HEK293 (cell line): Measurements from ENCODE around the gene CREBRF.

ENCODE experiments used
- CTCF ChIA-PET: fragments of 350-600 bp; formaldehyde crosslinking; extraction: SDS; loops from one replicate; lab custom pipeline; 2021; ENCODE audit warnings: antibody characterized with exemption; lab: Yijun Ruan, JAX
- POLR2A ChIA-PET: fragments of 300-600 bp; formaldehyde crosslinking; extraction: SDS; loops from one replicate; lab custom pipeline; 2020; ENCODE audit warnings: antibody characterized with exemption, inconsistent platforms; lab: Yijun Ruan, JAX
- H3K27ac ChIP-seq: fragments of 200-500 bp; sonication (Bioruptor generic); 2 replicates; pipeline ENCODE4 v1.5.1; 2014; ENCODE audit warnings: low read depth, low read length, control low read depth, inconsistent platforms; ENCODE audit errors: extremely low read depth
- H3K36me3 ChIP-seq, 2 experiments: fragments of 200-500 bp in 1 of 2; sonication (Bioruptor generic) in 1 of 2; 1 replicate in 1 of 2; 2 replicates in 1 of 2; pipeline ENCODE4 v1.5.1; 2014 to 2017; ENCODE audit warnings: inconsistent platforms in 2 of 2, low read length in 2 of 2; ENCODE audit not compliant: control insufficient read depth in 2 of 2, insufficient read depth in 1 of 2
- H3K4me1 ChIP-seq: fragments of 200-500 bp; sonication (Bioruptor generic); 2 replicates; pipeline ENCODE4 v1.5.1; 2014; ENCODE audit warnings: mild to moderate bottlenecking, low read length, inconsistent platforms; ENCODE audit not compliant: control insufficient read depth, insufficient read depth
- H3K4me3 ChIP-seq: 2 replicates; pipeline ENCODE4 v1.5.1; 2011; ENCODE audit warnings: low read depth, mild to moderate bottlenecking, control low read depth, low read length, moderate library complexity
- H3K9me3 ChIP-seq: fragments of 200-500 bp; sonication (Bioruptor generic); 2 replicates; pipeline ENCODE4 v1.5.1; 2014; ENCODE audit warnings: low read depth, low read length, inconsistent platforms; ENCODE audit not compliant: control insufficient read depth, insufficient read depth
- EGR2 ChIP-seq: fragments of 450-650 bp; formaldehyde crosslinking; IDR thresholded peaks from 2 replicates; pipeline ENCODE4 v1.5.1; 2016; ENCODE audit warnings: low read depth, missing biosample characterization, missing genetic modification characterization
- FEZF1 ChIP-seq: fragments of 450-650 bp; formaldehyde crosslinking; IDR thresholded peaks from 2 replicates; pipeline ENCODE4 v1.5.1; 2016; ENCODE audit warnings: missing biosample characterization, missing genetic modification characterization
- GLI2 ChIP-seq: fragments of 450-650 bp; formaldehyde crosslinking; IDR thresholded peaks from 2 replicates; pipeline ENCODE4; 2017; ENCODE audit warnings: missing biosample characterization, missing genetic modification characterization, low read depth, borderline replicate concordance
- GLIS2 ChIP-seq: fragments of 450-650 bp; formaldehyde crosslinking; IDR thresholded peaks from 2 replicates; pipeline ENCODE4 v1.5.1; 2016; ENCODE audit warnings: missing biosample characterization, missing genetic modification characterization
- KLF10 ChIP-seq: fragments of 450-650 bp; IDR thresholded peaks from 2 replicates; pipeline ENCODE4 v1.5.1; 2018; ENCODE audit warnings: missing biosample characterization, mild to moderate bottlenecking, missing genetic modification characterization
- MYNN ChIP-seq: fragments of 450-650 bp; formaldehyde crosslinking; IDR thresholded peaks from 2 replicates; pipeline ENCODE4 v1.5.1; 2016; ENCODE audit warnings: missing biosample characterization, missing genetic modification characterization, borderline replicate concordance
- OVOL3 ChIP-seq: fragments of 450-650 bp; formaldehyde crosslinking; IDR thresholded peaks from 2 replicates; pipeline ENCODE4 v1.5.1; 2016; ENCODE audit warnings: missing biosample characterization, missing genetic modification characterization
- SALL2 ChIP-seq: fragments of 450-650 bp; formaldehyde crosslinking; IDR thresholded peaks from 2 replicates; pipeline ENCODE4 v1.5.0; 2017; ENCODE audit warnings: missing biosample characterization, mild to moderate bottlenecking, missing genetic modification characterization, borderline replicate concordance
- SP2 ChIP-seq: fragments of 450-650 bp; formaldehyde crosslinking; IDR thresholded peaks from 2 replicates; pipeline ENCODE4 v1.5.1; 2016; ENCODE audit warnings: missing biosample characterization, missing genetic modification characterization
- TCF7L2 ChIP-seq: IDR thresholded peaks from 2 replicates; pipeline ENCODE4 v1.6.1; 2011; ENCODE audit warnings: low read depth, mild to moderate bottlenecking, inconsistent platforms, low read length, moderate library complexity, borderline replicate concordance
- ZNF121 ChIP-seq: fragments of 450-650 bp; formaldehyde crosslinking; IDR thresholded peaks from 2 replicates; pipeline ENCODE4 v1.5.1; 2016; ENCODE audit warnings: missing biosample characterization, missing genetic modification characterization
- ZNF155 ChIP-seq: fragments of 450-650 bp; formaldehyde crosslinking; IDR thresholded peaks from 2 replicates; pipeline ENCODE4 v1.5.1; 2016; ENCODE audit warnings: missing biosample characterization, missing genetic modification characterization
- ZNF157 ChIP-seq: fragments of 450-650 bp; formaldehyde crosslinking; IDR thresholded peaks from 2 replicates; pipeline ENCODE4 v1.5.1; 2016; ENCODE audit warnings: missing biosample characterization, missing genetic modification characterization
- ZNF169 ChIP-seq: fragments of 450-650 bp; formaldehyde crosslinking; IDR thresholded peaks from 2 replicates; pipeline ENCODE4 v1.5.1; 2016; ENCODE audit warnings: missing biosample characterization, missing genetic modification characterization
- ZNF214 ChIP-seq: fragments of 450-650 bp; formaldehyde crosslinking; IDR thresholded peaks from 2 replicates; pipeline ENCODE4 v1.5.1; 2017; ENCODE audit warnings: missing biosample characterization, mild to moderate bottlenecking, missing genetic modification characterization, borderline replicate concordance
- ZNF23 ChIP-seq: fragments of 450-650 bp; formaldehyde crosslinking; IDR thresholded peaks from 2 replicates; pipeline ENCODE4 v1.5.1; 2016; ENCODE audit warnings: missing biosample characterization, missing genetic modification characterization, borderline replicate concordance
- ZNF324 ChIP-seq: fragments of 450-650 bp; formaldehyde crosslinking; IDR thresholded peaks from 2 replicates; pipeline ENCODE4 v1.5.1; 2016; ENCODE audit warnings: missing biosample characterization, missing genetic modification characterization
- ZNF654 ChIP-seq: fragments of 450-650 bp; formaldehyde crosslinking; IDR thresholded peaks from 2 replicates; pipeline ENCODE4 v1.5.1; 2016; ENCODE audit warnings: low read depth, missing biosample characterization, missing genetic modification characterization
- ZSCAN23 ChIP-seq: fragments of 450-650 bp; formaldehyde crosslinking; IDR thresholded peaks from 2 replicates; pipeline ENCODE4 v1.5.1; 2016; ENCODE audit warnings: missing biosample characterization, missing genetic modification characterization
- TF ChIP-seq, protein P1 (sequence below): fragments of 450-650 bp; formaldehyde crosslinking; IDR thresholded peaks from 2 replicates; pipeline ENCODE4 v1.5.1; 2016; ENCODE audit warnings: missing biosample characterization, missing genetic modification characterization
- TF ChIP-seq, protein P2 (sequence below): fragments of 450-650 bp; formaldehyde crosslinking; IDR thresholded peaks from 2 replicates; pipeline ENCODE4 v1.5.1; 2017; ENCODE audit warnings: missing biosample characterization, missing genetic modification characterization
- TF ChIP-seq, protein P3 (sequence below): fragments of 450-650 bp; formaldehyde crosslinking; IDR thresholded peaks from 2 replicates; pipeline ENCODE4 v1.5.1; 2016; ENCODE audit warnings: missing biosample characterization, missing genetic modification characterization

Gene CREBRF

DNA sequence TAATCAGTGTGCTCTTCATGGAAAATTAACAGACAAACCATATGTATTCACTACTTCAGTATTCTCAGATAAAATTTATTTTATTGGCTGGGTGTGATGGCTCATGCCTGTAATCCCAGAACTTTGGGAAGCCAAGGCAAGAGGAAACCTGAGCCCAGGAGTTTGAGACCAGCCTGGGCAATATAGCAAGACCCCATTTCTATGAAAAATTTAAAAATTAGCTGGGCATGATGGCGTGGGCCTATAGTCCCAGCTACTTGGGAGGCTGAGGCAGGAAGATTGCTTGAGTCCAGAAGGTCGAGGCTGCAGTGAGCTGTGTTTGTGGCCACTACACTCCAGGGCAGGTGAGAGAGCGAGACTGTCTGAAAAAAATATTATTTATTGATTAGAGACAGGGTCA, 23.4 kb upstream of the CREBRF start:
- peaks cover 10% of the 10 kb centered on the region for H3K4me1 ChIP-seq
- POLR2A ChIA-PET = no interaction called here
- TF ChIP-seq TCF7L2 = no peak
- peak; percentile 72 for TF ChIP-seq ZNF121
- no peak for TF ChIP-seq SP2
- peaks cover 0 to 28% of the 10 kb centered on the region in 2 experiments for H3K36me3 ChIP-seq
- CTCF ChIA-PET = no interaction called here
- H3K27ac ChIP-seq = no peak overlapping the region
- H3K9me3 ChIP-seq = no peaks in the 10 kb centered on the region
- H3K4me3 ChIP-seq = no peak overlapping the region

DNA sequence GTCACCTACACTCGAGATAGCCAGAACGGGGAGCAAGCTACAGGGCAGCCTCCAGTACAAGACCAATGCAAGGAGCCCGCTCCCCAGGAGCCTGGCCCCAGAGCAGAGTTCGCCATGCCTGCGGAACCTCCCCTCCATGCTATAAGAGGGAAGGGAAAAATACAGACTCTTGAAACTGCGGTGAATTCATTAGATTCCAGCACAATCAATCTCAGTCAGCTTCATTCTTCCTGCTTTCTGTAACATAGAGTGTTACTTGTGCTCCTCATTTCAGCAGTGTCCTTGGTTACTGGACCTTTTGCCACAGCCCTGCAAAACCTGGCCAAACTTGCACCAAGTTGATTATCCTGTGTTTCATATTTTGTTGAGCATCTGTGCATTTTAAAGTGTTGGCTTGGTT, 22.2 kb upstream of the CREBRF start:
- no peak for TF ChIP-seq SALL2 (tag by site-specific recombination)
- TF ChIP-seq, protein P1, sequence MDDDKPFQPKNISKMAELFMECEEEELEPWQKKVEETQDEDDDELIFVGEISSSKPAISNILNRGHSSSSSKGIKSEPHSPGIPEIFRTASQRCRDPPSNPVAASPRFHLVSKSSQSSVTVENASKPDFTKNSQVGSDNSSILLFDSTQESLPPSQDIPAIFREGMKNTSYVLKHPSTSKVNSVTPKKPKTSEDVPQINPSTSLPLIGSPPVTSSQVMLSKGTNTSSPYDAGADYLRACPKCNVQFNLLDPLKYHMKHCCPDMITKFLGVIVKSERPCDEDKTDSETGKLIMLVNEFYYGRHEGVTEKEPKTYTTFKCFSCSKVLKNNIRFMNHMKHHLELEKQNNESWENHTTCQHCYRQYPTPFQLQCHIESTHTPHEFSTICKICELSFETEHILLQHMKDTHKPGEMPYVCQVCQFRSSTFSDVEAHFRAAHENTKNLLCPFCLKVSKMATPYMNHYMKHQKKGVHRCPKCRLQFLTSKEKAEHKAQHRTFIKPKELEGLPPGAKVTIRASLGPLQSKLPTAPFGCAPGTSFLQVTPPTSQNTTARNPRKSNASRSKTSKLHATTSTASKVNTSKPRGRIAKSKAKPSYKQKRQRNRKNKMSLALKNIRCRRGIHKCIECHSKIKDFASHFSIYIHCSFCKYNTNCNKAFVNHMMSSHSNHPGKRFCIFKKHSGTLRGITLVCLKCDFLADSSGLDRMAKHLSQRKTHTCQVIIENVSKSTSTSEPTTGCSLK (tag by site-specific recombination) = no peak
- no peaks in the 10 kb centered on the region for H3K9me3 ChIP-seq
- no peak overlapping the region for H3K4me3 ChIP-seq
- peaks cover 0 to 28% of the 10 kb centered on the region in 2 experiments for H3K36me3 ChIP-seq
- H3K4me1 ChIP-seq = peaks cover under 1% of the 10 kb centered on the region; the same call in 1 of the 2 replicates
- ChIA-PET POLR2A (interaction anchor here (0.7 kb wide), 1 partner anchor 9 kb away, joined by 3 read pairs; no protein-coding TSS in a partner anchor), CTCF (interaction anchor here (0.6 to 0.8 kb wide), 3 partner anchors 9 to 109 kb away, joined by 3 to 5 read pairs (median 4); no protein-coding TSS in a partner anchor)
- H3K27ac ChIP-seq = no peak overlapping the region

DNA sequence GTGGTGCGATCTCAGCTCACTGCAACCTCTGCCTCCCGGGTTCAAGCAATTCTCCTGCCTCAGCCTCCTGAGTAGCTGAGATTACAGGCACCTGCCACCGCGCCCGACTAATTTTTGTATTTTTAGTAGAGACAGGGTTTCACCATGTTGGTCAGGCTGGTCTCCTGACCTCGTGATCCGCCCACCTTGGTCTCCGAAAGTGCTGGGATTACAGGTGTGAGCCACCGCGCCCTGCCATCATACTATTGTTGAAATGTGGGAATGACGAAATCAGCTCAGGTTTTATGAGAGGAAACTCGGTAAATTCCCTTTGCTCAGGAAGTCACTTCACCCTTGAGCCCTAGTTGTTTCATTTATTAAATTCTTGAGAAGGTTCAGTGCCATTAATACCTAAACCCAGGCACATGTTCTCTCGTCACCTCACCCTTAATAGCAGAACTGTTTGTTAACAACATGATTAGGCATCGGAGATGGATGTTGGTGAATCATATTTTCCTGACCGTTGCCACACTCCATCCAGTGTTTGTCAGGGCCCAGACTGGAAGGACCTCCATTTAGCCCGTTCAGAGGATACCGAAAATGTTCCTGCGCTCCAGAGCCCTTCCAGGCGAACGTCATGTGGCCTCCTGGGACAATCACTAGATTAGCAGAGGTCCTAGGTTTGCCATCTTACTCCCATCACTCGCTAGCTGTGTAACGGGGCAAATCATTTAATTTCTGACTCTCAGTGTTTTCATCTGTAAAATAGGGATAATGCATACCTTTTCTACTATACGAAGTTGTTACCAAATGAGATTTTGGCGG, 20.0 kb upstream of the CREBRF start:
- H3K4me3 ChIP-seq = no peak overlapping the region
- CTCF ChIA-PET = interaction anchor here (0.6 to 1.7 kb wide), 2 partner anchors 57 to 191 kb away, joined by 4 to 7 read pairs; no protein-coding TSS in a partner anchor
- no peak overlapping the region for H3K27ac ChIP-seq
- no peaks in the 10 kb centered on the region for H3K9me3 ChIP-seq
- no peak for TF ChIP-seq GLI2 (tag by site-specific recombination)
- TF ChIP-seq KLF10 = no peak
- no peak for TF ChIP-seq OVOL3 (tag by site-specific recombination)
- TF ChIP-seq ZSCAN23 (tag by site-specific recombination) = no peak
- no peak for TF ChIP-seq ZNF324 (tag by site-specific recombination)
- TF ChIP-seq FEZF1 = no peak
- TF ChIP-seq GLIS2 (tag by site-specific recombination) = no peak
- no peak for TF ChIP-seq ZNF169
- TF ChIP-seq, protein P2, sequence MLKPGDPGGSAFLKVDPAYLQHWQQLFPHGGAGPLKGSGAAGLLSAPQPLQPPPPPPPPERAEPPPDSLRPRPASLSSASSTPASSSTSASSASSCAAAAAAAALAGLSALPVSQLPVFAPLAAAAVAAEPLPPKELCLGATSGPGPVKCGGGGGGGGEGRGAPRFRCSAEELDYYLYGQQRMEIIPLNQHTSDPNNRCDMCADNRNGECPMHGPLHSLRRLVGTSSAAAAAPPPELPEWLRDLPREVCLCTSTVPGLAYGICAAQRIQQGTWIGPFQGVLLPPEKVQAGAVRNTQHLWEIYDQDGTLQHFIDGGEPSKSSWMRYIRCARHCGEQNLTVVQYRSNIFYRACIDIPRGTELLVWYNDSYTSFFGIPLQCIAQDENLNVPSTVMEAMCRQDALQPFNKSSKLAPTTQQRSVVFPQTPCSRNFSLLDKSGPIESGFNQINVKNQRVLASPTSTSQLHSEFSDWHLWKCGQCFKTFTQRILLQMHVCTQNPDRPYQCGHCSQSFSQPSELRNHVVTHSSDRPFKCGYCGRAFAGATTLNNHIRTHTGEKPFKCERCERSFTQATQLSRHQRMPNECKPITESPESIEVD (tag by site-specific recombination) = no peak
- TF ChIP-seq EGR2 = no peak
- no peak for TF ChIP-seq MYNN
- TF ChIP-seq ZNF23 (tag by site-specific recombination) = no peak
- TF ChIP-seq, protein P1 (tag by site-specific recombination) = no peak
- TF ChIP-seq ZNF155 (tag by site-specific recombination) = no peak
- TF ChIP-seq, protein P3, sequence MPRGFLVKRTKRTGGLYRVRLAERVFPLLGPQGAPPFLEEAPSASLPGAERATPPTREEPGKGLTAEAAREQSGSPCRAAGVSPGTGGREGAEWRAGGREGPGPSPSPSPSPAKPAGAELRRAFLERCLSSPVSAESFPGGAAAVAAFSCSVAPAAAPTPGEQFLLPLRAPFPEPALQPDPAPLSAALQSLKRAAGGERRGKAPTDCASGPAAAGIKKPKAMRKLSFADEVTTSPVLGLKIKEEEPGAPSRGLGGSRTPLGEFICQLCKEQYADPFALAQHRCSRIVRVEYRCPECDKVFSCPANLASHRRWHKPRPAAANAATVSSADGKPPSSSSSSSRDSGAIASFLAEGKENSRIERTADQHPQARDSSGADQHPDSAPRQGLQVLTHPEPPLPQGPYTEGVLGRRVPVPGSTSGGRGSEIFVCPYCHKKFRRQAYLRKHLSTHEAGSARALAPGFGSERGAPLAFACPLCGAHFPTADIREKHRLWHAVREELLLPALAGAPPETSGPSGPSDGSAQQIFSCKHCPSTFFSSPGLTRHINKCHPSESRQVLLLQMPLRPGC (tag by site-specific recombination) = no peak
- no peak for TF ChIP-seq ZNF157 (tag by site-specific recombination)
- TF ChIP-seq ZNF654 (tag by site-specific recombination) = no peak
- no peak for TF ChIP-seq ZNF214
- no peaks in the 10 kb centered on the region for H3K4me1 ChIP-seq
- H3K36me3 ChIP-seq = peaks cover 0 to 28% of the 10 kb centered on the region in 2 experiments
- POLR2A ChIA-PET = no interaction called here
